ELR (cell line): Measurements from ENCODE around the gene SCCPDH.
"Not testable (repeated sequence)": the region's sequence is repeated elsewhere in the genome, so short reads cannot be mapped to it uniquely, and the experiment has no call there.

Source experiments
- DNase-seq: peaks from one replicate; pipeline ENCODE4 v3.0.0-alpha.2; 2015; ENCODE audit warnings: low read depth

SCCPDH gene

DNA sequence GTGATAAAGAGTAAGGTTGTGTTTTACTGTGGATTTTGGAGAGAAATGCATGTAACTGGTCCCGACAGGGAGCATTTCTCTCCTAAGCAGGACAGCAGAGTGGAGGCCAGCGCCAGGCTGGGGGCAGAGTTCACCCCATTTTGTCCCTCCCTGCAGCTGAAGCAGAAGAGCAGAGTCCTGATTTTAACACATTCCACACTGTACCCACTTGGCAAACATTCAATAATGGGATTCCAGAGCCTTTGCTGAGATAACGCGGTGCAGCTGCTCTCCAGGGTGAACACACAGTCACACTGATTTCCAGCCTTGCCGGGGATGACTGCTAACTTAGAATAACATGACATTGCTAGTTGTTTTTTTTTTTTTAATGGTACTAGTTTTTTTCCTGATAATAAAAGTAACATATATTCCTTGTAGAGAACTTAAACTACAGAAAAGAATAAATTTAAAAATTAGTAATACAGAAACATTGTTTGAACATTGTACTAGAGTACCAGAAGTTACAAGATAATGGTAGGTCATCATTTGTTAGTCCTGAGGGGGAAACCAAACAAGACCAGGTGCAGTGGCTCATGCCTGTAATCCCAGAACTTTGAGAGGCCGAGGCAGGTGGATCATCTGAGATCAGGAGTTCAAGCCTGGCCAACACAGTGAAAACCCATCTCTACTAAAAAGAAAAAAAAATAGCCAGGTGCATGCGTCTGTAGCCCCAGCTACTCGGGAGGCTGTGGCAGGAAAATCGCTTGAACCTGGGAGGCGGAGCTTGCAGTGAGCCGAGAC is 77.2 kb downstream of the SCCPDH start:
- no peak for DNase-seq

GRCh38 chr1:246803373-246803772 is 79.2 kb downstream of the SCCPDH start:
- DNase-seq, result no peak

- no peak for DNase-seq
These were observed 79.7 kb downstream of the SCCPDH start for GRCh38 chr1:246803883-246804282.

- DNase-seq, result no peak
These were observed 81.0 kb downstream of the SCCPDH start for GRCh38 chr1:246805135-246805716.

- no peak for DNase-seq
These were observed 85.3 kb downstream of the SCCPDH start for GRCh38 chr1:246809473-246809872.

DNA sequence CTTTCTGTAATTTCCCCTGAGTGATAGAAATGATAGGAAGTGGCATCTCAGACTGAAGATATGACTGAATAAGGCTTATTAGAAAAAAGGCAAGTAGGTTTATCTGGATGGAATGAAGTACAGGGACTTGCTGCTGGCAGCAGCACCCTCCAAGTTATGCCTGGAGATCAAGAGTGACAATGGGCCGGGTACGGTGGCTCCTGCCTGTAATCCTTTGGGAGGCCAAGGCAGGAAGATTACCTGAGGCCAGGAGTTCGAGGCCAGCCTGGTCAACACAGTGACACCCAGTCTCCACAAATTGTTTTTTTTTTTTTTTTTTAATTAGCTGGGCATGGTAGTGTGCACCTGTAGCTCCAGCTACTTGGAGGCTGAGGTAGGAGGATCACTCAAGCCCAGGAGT is 87.8 kb downstream of the SCCPDH start:
- DNase-seq, result no peak

DNA sequence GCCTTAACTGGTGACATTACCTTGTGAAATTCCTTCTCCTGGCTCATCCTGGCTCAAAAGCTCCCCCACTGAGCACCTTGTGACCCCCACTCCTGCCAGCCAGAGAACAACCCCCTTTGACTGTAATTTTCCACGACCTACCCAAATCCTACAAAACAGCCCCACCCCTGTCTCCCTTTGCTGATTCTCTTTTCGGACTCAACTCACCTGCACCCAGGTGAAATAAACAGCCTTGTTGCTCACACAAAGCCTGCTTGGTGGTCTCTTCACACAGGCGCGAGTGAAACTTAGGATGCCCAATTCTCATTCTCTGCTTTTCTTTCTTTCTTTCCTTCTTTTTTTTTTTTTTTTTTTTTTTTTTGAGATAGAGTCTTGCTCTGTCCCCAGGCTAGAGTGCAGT is 89.1 kb downstream of the SCCPDH start:
- not testable (repeated sequence) for DNase-seq

DNA sequence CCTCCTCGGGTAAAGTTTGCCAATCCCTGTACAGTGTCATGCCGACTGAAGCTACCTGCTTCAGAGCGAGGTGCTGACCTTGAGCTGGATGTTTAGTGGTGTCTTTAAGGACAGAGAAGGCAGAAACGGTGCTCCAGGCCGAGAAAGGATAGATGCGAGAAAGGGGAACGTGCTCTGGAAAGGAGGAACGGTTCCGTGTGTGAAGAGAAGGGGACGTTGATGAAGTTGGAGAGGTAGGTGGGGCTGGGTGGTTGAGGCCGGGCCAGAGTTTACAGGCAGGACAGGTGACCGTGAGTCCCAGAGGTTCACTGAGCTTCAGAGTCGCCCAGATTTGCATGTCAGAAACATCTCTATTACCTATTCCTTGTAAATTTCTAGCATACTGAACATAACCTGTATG is 90.7 kb downstream of the SCCPDH start:
- DNase-seq, result no peak

- DNase-seq, result no peak
These were observed 91.6 kb downstream of the SCCPDH start for GRCh38 chr1:246815693-246816270.
